IMR-90 (cell line): Measurements from ENCODE around the gene PLXNA4. TPM values are rescaled to one million over a fixed set of nuclear protein-coding genes. Genes with fewer than 3 reads are reported as not detected.

Experiments
- ATAC-seq: fragments of 200-7000 bp; cut with Tn5 transposase; 2 replicates; pipeline ENCODE4 v1.9.1; 2020; ENCODE audit warnings: low read depth, mild to moderate bottlenecking, moderate library complexity
- BruUV-seq: library from RNA; stranded (reverse); fragments of 400-500 nt; replicated peaks from 2 replicates; lab custom pipeline; 2021; lab: Mats Ljungman, UMichigan
- CTCF ChIA-PET: fragments of 300-600 bp; formaldehyde crosslinking; extraction: SDS; loops from one replicate; lab custom pipeline; 2021; ENCODE audit warnings: antibody characterized with exemption; lab: Yijun Ruan, JAX
- POLR2A ChIA-PET: fragments of 300-600 bp; sonication (Branson Sonifier 250); formaldehyde crosslinking; loops from one replicate; lab custom pipeline; 2022; ENCODE audit warnings: antibody characterized with exemption; ENCODE audit not compliant: unreplicated experiment; lab: Charles Lee
- DNase-seq: peaks from one replicate; pipeline ENCODE4 v3.0.0; 2013
- H2AFZ ChIP-seq: replicated peaks from 2 replicates; pipeline ENCODE3; 2013; ENCODE audit warnings: low read length, mild to moderate bottlenecking; ENCODE audit not compliant: poor library complexity
- H2AK5ac ChIP-seq: 2 replicates; pipeline ENCODE4 v1.6.1; 2013; ENCODE audit warnings: low read depth, low read length, inconsistent platforms
- H2AK9ac ChIP-seq: replicated peaks from 2 replicates; pipeline ENCODE3; 2013; ENCODE audit warnings: mild to moderate bottlenecking, low read depth, low read length, moderate library complexity; ENCODE audit not compliant: poor library complexity
- H2BK120ac ChIP-seq: 2 replicates; pipeline ENCODE4 v1.6.1; 2013; ENCODE audit warnings: low read depth, low read length, inconsistent platforms
- H2BK15ac ChIP-seq: 3 replicates; pipeline ENCODE4 v1.6.1; 2013; ENCODE audit warnings: low read depth, low read length, inconsistent platforms
- H2BK20ac ChIP-seq: 2 replicates; pipeline ENCODE4 v1.6.1; 2013; ENCODE audit warnings: low read depth, mild to moderate bottlenecking, inconsistent platforms, low read length, moderate library complexity
- H2BK5ac ChIP-seq: 2 replicates; pipeline ENCODE4 v1.6.1; 2013; ENCODE audit warnings: mild to moderate bottlenecking, low read depth, low read length, inconsistent platforms; ENCODE audit not compliant: poor library complexity, severe bottlenecking
- H3K14ac ChIP-seq: replicated peaks from 2 replicates; pipeline ENCODE4 v1.6.1; 2013; ENCODE audit warnings: low read depth, low read length, inconsistent platforms
- H3K18ac ChIP-seq: 2 replicates; pipeline ENCODE4 v1.6.1; 2013; ENCODE audit warnings: low read depth, low read length, control low read depth
- H3K23ac ChIP-seq: 2 replicates; pipeline ENCODE4 v1.6.1; 2013; ENCODE audit warnings: low read depth, low read length, inconsistent platforms
- H3K27ac ChIP-seq: 2 replicates; pipeline ENCODE4 v1.5.1; 2013; ENCODE audit warnings: mild to moderate bottlenecking, control low read depth, low read length; ENCODE audit not compliant: insufficient read depth
- H3K27me3 ChIP-seq: 2 replicates; pipeline ENCODE4 v1.6.1; 2013; ENCODE audit warnings: low read length; ENCODE audit not compliant: control insufficient read depth, insufficient read depth
- H3K36me3 ChIP-seq: 2 replicates; pipeline ENCODE4 v1.6.1; 2013; ENCODE audit warnings: low read length, mixed read lengths; ENCODE audit not compliant: control insufficient read depth, insufficient read depth
- H3K4ac ChIP-seq: 2 replicates; pipeline ENCODE4 v1.6.1; 2013; ENCODE audit warnings: low read depth, low read length, inconsistent platforms
- H3K4me1 ChIP-seq: 2 replicates; pipeline ENCODE4 v1.6.1; 2013; ENCODE audit warnings: low read length, mixed read lengths; ENCODE audit not compliant: control insufficient read depth, insufficient read depth
- H3K4me2 ChIP-seq: 2 replicates; pipeline ENCODE4 v1.6.1; 2013; ENCODE audit warnings: low read depth, mild to moderate bottlenecking, control low read depth, low read length, moderate library complexity
- H3K4me3 ChIP-seq: 2 replicates; pipeline ENCODE4 v1.5.1; 2013; ENCODE audit warnings: low read depth, mild to moderate bottlenecking, control low read depth, low read length, moderate library complexity; ENCODE audit not compliant: insufficient read depth
- H3K56ac ChIP-seq: 2 replicates; pipeline ENCODE4 v1.6.1; 2013; ENCODE audit warnings: low read length, inconsistent platforms; ENCODE audit not compliant: insufficient read depth; ENCODE audit errors: extremely low read depth
- H3K79me1 ChIP-seq, 2 experiments: 2 replicates each; pipeline ENCODE4 v1.6.1; 2013; ENCODE audit warnings: low read length in 2 of 2, inconsistent platforms in 1 of 2, low read depth in 1 of 2
- H3K9ac ChIP-seq: 2 replicates; pipeline ENCODE4 v1.6.1; 2013; ENCODE audit warnings: low read depth, low read length, control low read depth
- H3K9me1 ChIP-seq: 2 replicates; pipeline ENCODE4 v1.6.1; 2013; ENCODE audit warnings: low read length, inconsistent platforms; ENCODE audit not compliant: insufficient read depth
- H3K9me3 ChIP-seq: 2 replicates; pipeline ENCODE4 v1.6.1; 2013; ENCODE audit warnings: low read length; ENCODE audit not compliant: control insufficient read depth, insufficient read depth
- H4K20me1 ChIP-seq: 2 replicates; pipeline ENCODE4 v1.6.1; 2013; ENCODE audit warnings: low read length, inconsistent platforms; ENCODE audit not compliant: insufficient read depth
- H4K5ac ChIP-seq: 2 replicates; pipeline ENCODE4 v1.6.1; 2013; ENCODE audit warnings: mild to moderate bottlenecking, low read depth, low read length, control low read depth
- H4K8ac ChIP-seq, 2 experiments: 2 replicates each; pipeline ENCODE4 v1.6.1; 2013; ENCODE audit warnings: low read depth in 2 of 2, low read length in 2 of 2, control low read depth in 1 of 2, inconsistent platforms in 1 of 2
- H4K91ac ChIP-seq: 2 replicates; pipeline ENCODE4 v1.6.1; 2013; ENCODE audit warnings: low read depth, low read length, inconsistent platforms; ENCODE audit not compliant: insufficient read depth
- BHLHE40 ChIP-seq: fragments of 150-350 bp; IDR thresholded peaks from 2 replicates; pipeline ENCODE4 v1.6.1; 2016; ENCODE audit warnings: mild to moderate bottlenecking, low read depth, low read length
- CEBPB ChIP-seq: IDR thresholded peaks from 2 replicates; pipeline ENCODE4 v1.6.1; 2012; ENCODE audit warnings: low read depth, low read length, improper control_type of control experiment
- CHD1 ChIP-seq: IDR thresholded peaks from 2 replicates; pipeline ENCODE4 v1.6.1; 2012; ENCODE audit warnings: low read depth, low read length, improper control_type of control experiment
- CTCF ChIP-seq: conservative IDR thresholded peaks from 2 replicates; pipeline ENCODE4 v1.5.1; 2012; ENCODE audit warnings: mild to moderate bottlenecking, low read depth, low read length, improper control_type of control experiment
- FOS ChIP-seq: fragments of 150-350 bp; IDR thresholded peaks from 2 replicates; pipeline ENCODE4 v1.6.1; 2016; ENCODE audit warnings: low read depth, low read length
- MAFK ChIP-seq: IDR thresholded peaks from 2 replicates; pipeline ENCODE4 v1.6.1; 2012; ENCODE audit warnings: low read depth, low read length, improper control_type of control experiment
- MAZ ChIP-seq: IDR thresholded peaks from 2 replicates; pipeline ENCODE4 v1.6.1; 2012; ENCODE audit warnings: low read depth, mild to moderate bottlenecking, low read length, improper control_type of control experiment, moderate library complexity, borderline replicate concordance
- NFE2L2 ChIP-seq: fragments of 150-350 bp; IDR thresholded peaks from 2 replicates; pipeline ENCODE4 v1.6.1; 2016; ENCODE audit warnings: low read depth, mild to moderate bottlenecking, low read length
- POLR2A ChIP-seq: IDR thresholded peaks from 2 replicates; pipeline ENCODE4 v1.6.1; 2012; ENCODE audit warnings: mild to moderate bottlenecking, low read depth, low read length
- RAD21 ChIP-seq: IDR thresholded peaks from 2 replicates; pipeline ENCODE4 v1.6.1; 2012; ENCODE audit warnings: low read length, improper control_type of control experiment
- RCOR1 ChIP-seq: IDR thresholded peaks from 2 replicates; pipeline ENCODE4 v1.6.1; 2012; ENCODE audit warnings: mild to moderate bottlenecking, low read length, improper control_type of control experiment; ENCODE audit not compliant: insufficient replicate concordance
- RFX5 ChIP-seq: IDR thresholded peaks from 2 replicates; pipeline ENCODE4 v1.8.0; 2012; ENCODE audit warnings: low read depth, mild to moderate bottlenecking, low read length, moderate library complexity
- SMC3 ChIP-seq: fragments of 150-350 bp; IDR thresholded peaks from 2 replicates; pipeline ENCODE4 v1.6.1; 2016; ENCODE audit warnings: low read depth, mild to moderate bottlenecking, antibody characterized with exemption, low read length, moderate library complexity
- USF2 ChIP-seq: fragments of 150-350 bp; IDR thresholded peaks from 2 replicates; pipeline ENCODE4 v1.6.1; 2017; ENCODE audit warnings: mild to moderate bottlenecking, antibody characterized with exemption, low read length, low read depth
- WGBS, 2 experiments: methylation state at CpG; one replicate each; pipeline versions ENCODE4 v1.1.5 to v1.1.7; 2013; ENCODE audit warnings: missing lambda C conversion rate in 2 of 2; ENCODE audit not compliant: insufficient read length in 1 of 2; ENCODE audit errors: extremely low coverage in 2 of 2; 5-methylcytosine and 5-hydroxymethylcytosine counted together
- dilution Hi-C: fragments of 300-500 bp; cut with HindIII; formaldehyde crosslinking; loops from one replicate; pipeline ENCODE4 v1.14.3; 2018; ENCODE audit warnings: low sequenced_read_pairs; ENCODE audit not compliant: unreplicated experiment
- in situ Hi-C: fragments of 300-500 bp; cut with MboI; formaldehyde crosslinking; loops from 3 replicates; pipeline ENCODE4 v1.14.3; 2019; ENCODE audit warnings: low sequenced_read_pairs, inconsistent platforms, mixed read lengths
- intact Hi-C: fragments of 100-400 bp; cut with micrococcal nuclease; formaldehyde crosslinking; loops from 2 replicates; pipeline ENCODE4 v1.10.0; 2022
- polyA plus RNA-seq, 3 experiments: library from polyadenylated mRNA; depleted of rRNA; stranded (reverse); fragments of >200 nt; gene quantifications; 2 replicates each; pipeline ENCODE4 v1.2.3, GENCODE V29; 2012; ENCODE audit warnings: low replicate concordance in 1 of 3
- total RNA-seq: library from RNA; depleted of rRNA; stranded (reverse); fragments of >200 nt; gene quantifications from 2 replicates; pipeline ENCODE4 v1.2.3, GENCODE V29; 2012
- TF ChIP-seq, protein P1 (sequence below): fragments of 150-350 bp; IDR thresholded peaks from 2 replicates; pipeline ENCODE4 v1.6.1; 2016; ENCODE audit warnings: low read depth, mild to moderate bottlenecking, low read length, moderate library complexity, borderline replicate concordance

Gene PLXNA4
- total and polyA plus RNA-seq, 2 of the 4 experiments (the other 2 are of a cell fraction): under 0.01 TPM

GRCh38 chr7:132154695-132155471 is 421.4 kb downstream of the PLXNA4 start:
- Histone ChIP-seq H3K27me3 (peaks cover 2% of the 10 kb centered on the region; the same call in 1 of the 2 replicates), H3K18ac (no peak overlapping the region), H3K4me1 (no peaks in the 10 kb centered on the region), H4K20me1 (no peaks in the 10 kb centered on the region), H3K9me1 (no peaks in the 10 kb centered on the region), H3K4me2 (no peak overlapping the region), H3K9ac (no peak overlapping the region), H2BK20ac (no peak overlapping the region), H3K14ac (no peak overlapping the region), H3K9me3 (no peaks in the 10 kb centered on the region), H3K27ac (no peak overlapping the region), H3K36me3 (no peaks in the 10 kb centered on the region), H3K23ac (no peak overlapping the region), H3K4ac (no peak overlapping the region), H2AK9ac (no peak overlapping the region), H3K79me1 (no peaks in the 10 kb centered on the region), H4K8ac (no peak overlapping the region), H2AFZ (no peak overlapping the region), H3K56ac (no peak overlapping the region), H2BK5ac (no peak overlapping the region), H4K91ac (no peak overlapping the region), H2BK15ac (no peak overlapping the region), H4K5ac (no peak overlapping the region), H2BK120ac (no peak overlapping the region), H2AK5ac (no peak overlapping the region), H3K4me3 (no peak overlapping the region)
- ATAC-seq: no peak
- dilution Hi-C loops: no loop called here
- WGBS, 2 experiments: 60% methylated on average over 1 of the region's 8 CpGs; no CpG with 5 or more reads in 1 of the 2 experiments
- BruUV-seq: no TSS peak
- ChIA-PET CTCF (no interaction called here), POLR2A (no interaction called here)
- intact Hi-C loops: loop anchor here (1.0 to 2.0 kb wide), 2 partner anchors 21 to 210 kb away; no protein-coding TSS in a partner anchor
- in situ Hi-C loops: no loop called here
- no peak for DNase-seq
- TF ChIP-seq CHD1: no peak
- TF ChIP-seq RAD21: no peak
- no peak for TF ChIP-seq NFE2L2
- TF ChIP-seq RFX5: no peak
- TF ChIP-seq MAFK: no peak
- no peak for TF ChIP-seq USF2
- no peak for TF ChIP-seq BHLHE40
- TF ChIP-seq, protein P1, sequence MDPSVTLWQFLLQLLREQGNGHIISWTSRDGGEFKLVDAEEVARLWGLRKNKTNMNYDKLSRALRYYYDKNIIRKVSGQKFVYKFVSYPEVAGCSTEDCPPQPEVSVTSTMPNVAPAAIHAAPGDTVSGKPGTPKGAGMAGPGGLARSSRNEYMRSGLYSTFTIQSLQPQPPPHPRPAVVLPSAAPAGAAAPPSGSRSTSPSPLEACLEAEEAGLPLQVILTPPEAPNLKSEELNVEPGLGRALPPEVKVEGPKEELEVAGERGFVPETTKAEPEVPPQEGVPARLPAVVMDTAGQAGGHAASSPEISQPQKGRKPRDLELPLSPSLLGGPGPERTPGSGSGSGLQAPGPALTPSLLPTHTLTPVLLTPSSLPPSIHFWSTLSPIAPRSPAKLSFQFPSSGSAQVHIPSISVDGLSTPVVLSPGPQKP: no peak
- TF ChIP-seq SMC3: no peak
- TF ChIP-seq FOS: no peak
- no peak for TF ChIP-seq CTCF
- TF ChIP-seq RCOR1: no peak
- TF ChIP-seq MAZ: no peak
- TF ChIP-seq CEBPB: no peak
- TF ChIP-seq POLR2A: no peak
